Activated CD8-positive, alpha-beta T cell treated with anti-CD3 and anti-CD28 coated beads, Interleukin-2, amount 10 ng/mL, durations not matched to agents 7 days and 5 days (primary cell): ENCODE results near the gene SLC16A12. TPM values are rescaled to one million over a fixed set of nuclear protein-coding genes. Genes with fewer than 3 reads are reported as not detected.
A peak's percentile ranks its signal among the peaks of the same experiment; 100 is the strongest.
"Not testable (repeated sequence)": the region's sequence is repeated elsewhere in the genome, so short reads cannot be mapped to it uniquely, and the experiment has no call there.

Experiments used
- ATAC-seq: fragments of 150-1000 bp; cut with Tn5 transposase; one replicate; pipeline ENCODE4 v1.10.0; 2021; ENCODE audit warnings: moderate library complexity
- CTCF ChIA-PET: fragments of 350-600 bp; sonication (Branson Sonifier 250); formaldehyde crosslinking; loops from one replicate; lab custom pipeline; 2021; ENCODE audit warnings: antibody characterized with exemption; lab: Charles Lee
- POLR2A ChIA-PET: fragments of 350-600 bp; sonication (Branson Sonifier 250); formaldehyde crosslinking; loops from one replicate; lab custom pipeline; 2021; ENCODE audit warnings: antibody characterized with exemption; lab: Charles Lee
- DNase-seq: peaks from one replicate; pipeline ENCODE4 v3.0.0-alpha.2; 2020
- H3K27ac Mint-ChIP-seq: one replicate; pipeline ENCODE4 v1.8.0; 2021; ENCODE audit warnings: mild to moderate bottlenecking, mixed read lengths
- H3K27me3 Mint-ChIP-seq: one replicate; pipeline ENCODE4 v1.8.0; 2021; ENCODE audit warnings: low read depth, mixed read lengths
- H3K36me3 Mint-ChIP-seq: one replicate; pipeline ENCODE4 v1.8.0; 2021; ENCODE audit warnings: low read depth, mixed read lengths
- H3K4me1 Mint-ChIP-seq: one replicate; pipeline ENCODE4 v1.8.0; 2021; ENCODE audit warnings: low read depth, mixed read lengths
- H3K4me3 Mint-ChIP-seq: one replicate; pipeline ENCODE4 v1.8.0; 2021; ENCODE audit warnings: mild to moderate bottlenecking, mixed read lengths
- H3K9me3 Mint-ChIP-seq: one replicate; pipeline ENCODE4 v1.8.0; 2022; ENCODE audit warnings: mixed read lengths; ENCODE audit not compliant: insufficient read depth
- total RNA-seq, 2 experiments: library from RNA; stranded (reverse); gene quantifications; one replicate each; pipeline ENCODE4 v1.2.3, GENCODE V29; 2021

The SLC16A12 gene
- total RNA-seq, 2 experiments from 2014 or later: not detected

- peak within 1 kb of the TSS; percentile 91 for H3K4me3 Mint-ChIP-seq
These were observed 143.3 kb downstream of the SLC16A12 start, which contains the start of gene IFIT1 for GRCh38 chr10:89391907-89392756. Gene IFIT1, plus strand, starts transcription at chr10:89392623. Its CDS starts 90 bp downstream, at chr10:89392713.

DNA sequence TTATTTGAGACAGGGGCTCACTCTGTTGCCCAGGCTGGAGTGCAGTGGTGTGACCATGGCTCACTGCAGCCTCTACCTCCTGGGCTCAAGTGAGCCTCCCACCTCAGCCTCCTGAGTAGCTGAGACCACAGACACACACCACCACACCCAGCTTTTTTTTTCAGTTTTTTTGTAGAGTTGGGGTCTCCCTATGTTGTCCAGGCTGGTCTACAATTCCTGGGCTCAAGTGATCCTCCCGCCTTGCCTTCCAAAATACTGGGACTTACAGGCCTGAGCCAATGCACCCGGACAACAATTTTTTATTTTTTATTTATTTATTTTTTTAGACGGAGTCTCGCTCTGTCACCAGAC lies 144.2 kb downstream of the SLC16A12 start:
- H3K27ac Mint-ChIP-seq, H3K4me3 Mint-ChIP-seq, H3K27me3 Mint-ChIP-seq, DNase-seq, H3K9me3 Mint-ChIP-seq, ATAC-seq: not testable (repeated sequence)
- peaks cover 28% of the 10 kb centered on the region for H3K4me1 Mint-ChIP-seq
- ChIA-PET POLR2A (interaction anchor here (0.7 to 4.3 kb wide), 5 partner anchors 10 to 309 kb away, joined by 3 to 78 read pairs (median 17); partner anchors contain the start of genes IFIT3 and IFIT5), CTCF (interaction anchor here (1.4 to 3.3 kb wide), 3 partner anchors 23 to 96 kb away, joined by 4 to 17 read pairs (median 16); partner anchors contain the start of gene IFIT5)
- H3K36me3 Mint-ChIP-seq: peaks cover 19% of the 10 kb centered on the region

More at GRCh38 chr10:89391907-89392756, 143.3 kb downstream of the SLC16A12 start, which contains the start of gene IFIT1:
- ChIA-PET CTCF (interaction anchor here (0.8 to 3.3 kb wide), 15 partner anchors 8 to 140 kb away, joined by 3 to 17 read pairs (median 5); partner anchors contain the start of genes IFIT2, IFIT3, IFIT5 and LIPA), POLR2A (interaction anchor here (0.6 to 4.3 kb wide), 12 partner anchors 9 to 1272 kb away, joined by 3 to 78 read pairs (median 5); partner anchors contain the start of genes IFIT2, IFIT3 and IFIT5)
- Mint-ChIP-seq H3K9me3 (no peaks in the 10 kb centered on the region), H3K36me3 (peaks cover 26% of the 10 kb centered on the region), H3K27me3 (no peaks in the 10 kb centered on the region), H3K4me1 (peaks cover 33% of the 10 kb centered on the region), H3K27ac (peak within 1 kb of the TSS; percentile 94)
- peak; percentile 76 for DNase-seq
- ATAC-seq: peak; percentile 92

GRCh38 chr10:89390476-89391225 lies 144.7 kb downstream of the SLC16A12 start:
- no peak for ATAC-seq
- no peaks in the 10 kb centered on the region for H3K9me3 Mint-ChIP-seq
- H3K4me1 Mint-ChIP-seq: peaks cover 24% of the 10 kb centered on the region
- peak overlapping the region; percentile 9 for H3K27ac Mint-ChIP-seq
- H3K4me3 Mint-ChIP-seq: no peak overlapping the region
- H3K27me3 Mint-ChIP-seq: no peaks in the 10 kb centered on the region
- no peak for DNase-seq
- CTCF ChIA-PET: interaction anchor here (2.8 to 4.5 kb wide), 3 partner anchors 22 to 28 kb away, joined by 16 to 26 read pairs (median 17); partner anchors contain the start of gene IFIT5
- POLR2A ChIA-PET: interaction anchor here (0.7 to 4.3 kb wide), 5 partner anchors 10 to 309 kb away, joined by 3 to 78 read pairs (median 17); partner anchors contain the start of genes IFIT3 and IFIT5
- H3K36me3 Mint-ChIP-seq: peaks cover 14% of the 10 kb centered on the region

DNA sequence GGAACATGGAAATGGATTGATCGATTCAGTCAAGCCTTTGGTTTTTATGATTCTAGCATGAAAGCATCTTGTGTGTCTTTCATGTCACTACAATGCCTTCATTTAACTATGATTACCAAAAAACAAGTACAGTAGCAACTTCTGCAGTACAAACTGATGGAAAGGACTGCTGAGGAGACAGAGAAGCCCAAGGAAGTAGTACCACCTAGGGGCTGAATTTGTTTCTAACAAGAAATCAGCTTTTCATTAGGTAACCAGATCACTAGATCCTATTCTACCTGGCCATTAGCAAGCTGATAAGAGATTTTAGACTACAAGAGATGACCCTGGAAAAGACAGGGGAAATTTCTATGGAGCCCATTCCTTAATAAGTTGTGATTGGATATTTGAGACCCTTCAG lies 146.1 kb downstream of the SLC16A12 start:
- Mint-ChIP-seq H3K27ac (no peak overlapping the region), H3K9me3 (no peaks in the 10 kb centered on the region), H3K4me3 (no peak overlapping the region), H3K4me1 (peaks cover 13% of the 10 kb centered on the region), H3K27me3 (peaks cover 3% of the 10 kb centered on the region), H3K36me3 (peaks cover 6% of the 10 kb centered on the region)
- ATAC-seq (no peak), DNase-seq (no peak)
- POLR2A ChIA-PET: interaction anchor here (0.9 kb wide), 1 partner anchor 29 kb away, joined by 3 read pairs; no protein-coding TSS in a partner anchor
- CTCF ChIA-PET: interaction anchor here (0.7 to 4.5 kb wide), 6 partner anchors 11 to 172 kb away, joined by 3 to 26 read pairs (median 4); partner anchors contain the start of gene LIPA

DNA sequence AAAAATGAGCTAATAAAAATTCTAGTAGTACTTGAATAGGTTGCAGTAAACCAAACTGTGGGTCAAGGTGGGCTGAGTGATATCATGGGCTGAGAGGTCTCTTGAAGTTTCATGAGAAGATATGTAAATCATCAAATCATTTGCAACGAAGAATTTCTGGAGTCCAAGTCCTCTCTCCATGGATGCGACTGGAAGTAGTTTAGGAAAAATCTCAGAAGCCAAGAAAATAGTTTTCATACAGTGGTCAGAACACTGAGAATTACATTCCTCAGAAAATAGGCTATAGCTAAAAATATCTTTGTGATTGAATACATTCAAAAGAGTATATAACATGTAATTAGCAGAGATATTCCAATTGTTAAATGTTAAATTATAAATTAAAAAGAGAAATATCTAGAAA lies 146.6 kb downstream of the SLC16A12 start:
- ChIA-PET POLR2A (interaction anchor here (0.9 kb wide), 1 partner anchor 29 kb away, joined by 3 read pairs; no protein-coding TSS in a partner anchor), CTCF (interaction anchor here (0.6 to 4.5 kb wide), 8 partner anchors 9 to 171 kb away, joined by 3 to 26 read pairs (median 4); partner anchors contain the start of gene LIPA)
- H3K36me3 Mint-ChIP-seq: peaks cover 6% of the 10 kb centered on the region
- H3K27ac Mint-ChIP-seq: no peak overlapping the region
- peaks cover 9% of the 10 kb centered on the region for H3K4me1 Mint-ChIP-seq
- peaks cover 6% of the 10 kb centered on the region for H3K27me3 Mint-ChIP-seq
- ATAC-seq (no peak), DNase-seq (no peak)
- no peaks in the 10 kb centered on the region for H3K9me3 Mint-ChIP-seq
- H3K4me3 Mint-ChIP-seq: no peak overlapping the region

DNA sequence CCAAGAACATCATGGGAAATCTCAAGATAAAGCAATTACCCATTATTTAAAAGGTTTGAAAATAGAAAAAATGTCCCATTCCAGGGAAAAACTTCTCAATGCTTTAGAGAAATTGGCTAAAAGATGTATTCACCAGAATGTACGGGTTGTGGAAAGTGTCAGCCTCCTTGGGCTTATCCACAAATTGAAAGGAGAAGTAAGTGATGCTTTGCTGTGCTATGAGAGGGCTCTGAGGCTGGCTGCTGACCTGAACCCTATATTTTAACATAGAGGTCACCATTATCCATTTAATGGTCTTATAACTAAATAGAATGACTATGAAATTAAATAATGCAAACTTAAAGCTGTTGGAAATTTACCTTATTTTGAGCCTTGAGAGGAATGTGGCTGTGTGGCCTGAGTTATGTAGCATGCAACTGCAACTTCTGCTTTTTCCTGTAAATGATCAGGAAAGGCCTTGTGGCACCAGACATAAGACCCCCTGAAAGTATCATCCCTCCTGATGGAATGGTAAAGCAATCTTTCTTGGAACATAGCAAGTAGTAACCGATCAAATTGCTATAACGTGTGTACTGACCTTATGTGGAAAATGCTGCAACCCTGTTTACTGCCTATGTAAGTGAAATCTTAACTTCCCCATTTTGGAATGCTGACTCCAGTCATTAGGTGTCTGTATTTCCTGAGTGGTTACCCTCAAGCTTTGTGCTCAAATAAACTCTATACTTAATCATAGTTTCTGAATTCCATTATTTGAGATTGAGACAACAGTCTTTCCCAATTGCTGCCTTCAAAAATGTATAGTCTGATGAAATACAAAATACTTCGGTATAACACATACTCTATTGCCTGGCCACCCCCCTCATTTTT lies 150.7 kb downstream of the SLC16A12 start:
- ATAC-seq (no peak), DNase-seq (no peak)
- Mint-ChIP-seq H3K4me1 (no peaks in the 10 kb centered on the region), H3K27me3 (peaks cover 9% of the 10 kb centered on the region), H3K36me3 (no peaks in the 10 kb centered on the region), H3K27ac (no peak overlapping the region), H3K9me3 (no peaks in the 10 kb centered on the region), H3K4me3 (no peak overlapping the region)
- ChIA-PET CTCF (interaction anchor here (1.6 to 2.0 kb wide), 2 partner anchors 7 to 16 kb away, joined by 5 to 13 read pairs; partner anchors contain the start of gene IFIT1), POLR2A (no interaction called here)

DNA sequence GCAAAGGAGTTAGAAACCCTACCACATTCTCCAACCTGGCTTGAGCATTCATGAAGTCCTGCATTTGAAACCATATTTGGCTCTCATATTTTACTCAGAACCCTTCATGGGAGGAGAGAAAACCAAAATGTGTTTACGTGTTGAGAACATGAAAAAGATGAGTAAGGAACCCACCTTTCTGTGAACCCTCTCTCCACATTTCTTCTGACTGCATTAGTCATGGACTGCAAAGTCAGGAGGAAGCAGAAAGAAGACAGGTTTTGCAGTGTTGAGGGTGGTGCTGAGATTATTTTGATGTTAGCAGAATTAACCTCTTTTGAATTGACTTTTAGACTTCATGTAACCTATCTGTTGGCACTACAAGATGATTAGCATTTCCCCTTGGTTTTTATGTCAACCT lies 152.6 kb downstream of the SLC16A12 start:
- DNase-seq (no peak), ATAC-seq (no peak)
- Mint-ChIP-seq H3K4me3 (no peak overlapping the region), H3K4me1 (no peaks in the 10 kb centered on the region), H3K9me3 (no peaks in the 10 kb centered on the region), H3K27me3 (peaks cover 9% of the 10 kb centered on the region), H3K36me3 (no peaks in the 10 kb centered on the region), H3K27ac (no peak overlapping the region)
- POLR2A ChIA-PET: no interaction called here
- CTCF ChIA-PET: interaction anchor here (1.6 to 2.0 kb wide), 2 partner anchors 9 to 14 kb away, joined by 5 to 13 read pairs; partner anchors contain the start of gene IFIT1

Other genes starting within 250 kb of the SLC16A12 start
- gene IFIT2, start 233.5 kb downstream of the SLC16A12 start, total RNA-seq: 1 to 10 TPM; 7.3 TPM
- gene IFIT3, start 207.6 kb downstream of the SLC16A12 start, total RNA-seq: 10 to 100 TPM; 42.8 to 43.7 TPM
- not detected for gene IFIT1B, start 157.5 kb downstream of the SLC16A12 start, total RNA-seq
- 10 to 100 TPM; 29.8 to 31.8 TPM for gene IFIT1, start 143.0 kb downstream of the SLC16A12 start, total RNA-seq
- gene IFIT5, start 121.0 kb downstream of the SLC16A12 start, total RNA-seq: 10 to 100 TPM; 22.5 to 22.7 TPM
- gene PANK1, start 109.6 kb upstream of the SLC16A12 start, total RNA-seq: 1 to 10 TPM; 6.4 to 7.0 TPM
- gene KIF20B, start 166.0 kb upstream of the SLC16A12 start, total RNA-seq: 10 to 100 TPM; 68.9 to 78.4 TPM